Measurements from ENCODE around the gene TNIK. TPM values are rescaled to one million over a fixed set of nuclear protein-coding genes. Genes with fewer than 3 reads are reported as not detected.

TNIK gene
- total RNA-seq, 1 experiment from 2014 or later, result 12.4 TPM

DNA sequence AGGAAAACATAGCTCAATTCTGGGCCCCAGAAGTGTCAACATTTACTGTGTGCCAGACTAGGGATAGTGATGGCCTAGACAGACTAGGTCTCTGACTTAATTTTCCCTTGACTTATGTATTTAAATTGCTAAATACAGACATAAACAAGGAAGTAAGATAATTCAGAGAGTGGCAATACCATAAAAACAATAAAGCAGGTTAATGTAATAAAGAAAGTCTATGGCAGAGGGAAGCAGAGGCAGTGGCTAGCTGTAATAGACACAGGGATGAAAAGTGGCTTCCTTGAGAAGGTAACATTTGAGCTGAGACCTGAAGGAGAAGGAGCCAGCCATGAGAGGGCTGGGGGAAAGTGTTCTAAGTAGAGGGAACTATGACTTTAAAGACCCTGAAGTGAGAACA lies 95.7 kb downstream of the TNIK start:
- no peak for DNase-seq (ENCODE audit: low spot score)

DNA sequence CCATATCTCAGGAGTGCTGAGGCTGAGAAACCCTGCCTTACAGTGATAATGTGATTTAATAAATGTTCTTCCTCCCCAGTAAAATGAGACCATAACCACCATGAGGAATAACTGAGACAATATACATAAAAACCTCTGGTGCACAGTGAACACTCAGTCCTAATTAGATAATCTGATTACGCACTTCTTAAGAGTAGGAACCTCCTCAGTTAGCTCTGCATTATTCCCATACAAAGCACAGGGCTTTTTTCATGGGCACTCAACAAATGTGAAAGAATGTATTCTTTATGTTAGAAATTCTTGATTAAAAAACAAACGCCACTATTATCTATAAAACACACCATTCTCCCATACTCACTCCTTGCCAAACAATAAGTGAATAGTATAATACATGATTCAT lies 97.0 kb downstream of the TNIK start:
- no peak for DNase-seq (ENCODE audit: low spot score)

DNA sequence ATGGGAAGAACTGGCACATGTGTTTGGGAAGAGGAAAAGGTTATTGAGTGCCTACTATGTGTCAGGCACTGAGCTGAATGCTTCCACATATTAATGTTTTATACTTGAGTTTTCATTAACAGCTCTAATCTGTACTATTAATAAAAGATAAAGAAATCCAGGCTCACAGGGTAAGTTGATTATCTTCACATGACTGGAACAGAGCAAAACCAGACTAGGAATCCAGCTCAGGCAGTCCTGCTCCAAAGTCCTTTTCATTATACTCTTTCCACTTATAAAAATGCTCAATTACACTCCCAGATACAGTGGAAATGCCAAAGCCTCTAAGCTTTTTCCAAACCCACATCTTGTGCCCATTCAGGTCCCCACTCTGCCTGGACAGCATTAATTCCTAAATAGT lies 97.6 kb downstream of the TNIK start:
- DNase-seq (ENCODE audit: low spot score), result no peak

DNA sequence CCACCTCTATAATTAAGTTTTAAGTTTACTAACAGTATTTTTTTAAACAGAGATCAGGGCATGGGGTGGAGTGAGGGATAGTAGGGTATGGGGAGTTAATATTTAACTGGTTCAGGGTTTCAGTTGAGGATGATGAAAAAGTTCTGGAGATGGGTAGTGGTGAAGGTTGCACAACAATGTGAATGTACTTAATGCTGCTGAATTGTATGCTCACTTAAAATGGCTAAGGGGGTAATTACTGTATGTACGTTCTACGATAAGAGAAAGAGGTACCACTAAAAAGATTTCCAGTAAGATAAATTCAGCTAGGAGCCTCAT lies 101.4 kb downstream of the TNIK start:
- peak; percentile 59 for DNase-seq (ENCODE audit: low spot score)

DNA sequence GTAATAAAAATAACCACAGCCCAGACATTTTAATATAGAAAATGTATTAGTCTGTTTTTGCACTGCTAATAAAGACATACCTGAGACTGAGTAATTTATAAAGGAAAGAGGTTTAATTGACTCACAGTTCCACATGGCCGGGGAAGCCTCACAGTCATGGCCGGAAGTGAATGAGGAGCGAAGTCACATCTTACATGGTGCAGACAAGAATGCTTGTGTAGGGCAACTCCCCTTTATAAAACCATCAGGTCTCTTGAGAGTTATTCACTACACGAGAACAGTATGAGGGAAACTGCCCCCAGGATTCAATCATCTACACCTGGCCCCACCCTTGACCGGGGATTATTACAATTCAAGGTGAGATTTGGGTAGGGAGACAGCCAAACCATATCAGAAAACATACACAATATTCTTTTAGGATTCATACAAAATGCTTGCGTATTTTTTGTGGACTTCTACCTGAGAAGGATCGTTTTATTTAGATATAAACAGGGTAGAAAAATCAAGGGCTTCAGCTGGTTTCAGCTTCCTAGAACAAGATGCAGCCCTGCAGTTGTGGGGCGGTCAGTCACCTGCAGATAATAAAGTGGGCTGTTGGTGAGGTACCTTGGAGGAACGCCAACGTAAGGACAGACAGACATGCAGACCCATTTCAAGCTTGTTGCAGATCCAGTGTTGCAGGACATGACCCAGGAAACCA lies 101.9 kb downstream of the TNIK start:
- DNase-seq (ENCODE audit: low spot score), result no peak

DNA sequence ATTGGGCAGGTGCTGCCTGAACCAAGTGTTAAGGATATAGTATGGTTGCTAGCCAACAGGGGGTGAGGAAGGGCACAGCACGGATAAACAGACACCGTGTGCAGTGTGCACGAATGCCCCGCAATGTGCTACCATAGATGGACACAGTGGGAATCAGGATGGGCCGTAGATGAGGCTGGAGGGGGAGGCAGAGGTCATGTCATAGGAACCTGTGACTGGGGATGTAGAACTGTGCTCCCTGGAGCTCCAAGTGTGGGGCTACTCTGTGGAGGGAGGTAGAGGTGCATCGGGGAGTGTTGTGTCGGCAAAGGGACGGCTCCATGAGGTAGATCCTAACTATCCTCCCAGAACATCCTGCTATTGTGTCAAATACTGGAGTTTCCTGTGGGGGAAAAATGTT lies 102.5 kb downstream of the TNIK start:
- DNase-seq (ENCODE audit: low spot score), result no peak

DNA sequence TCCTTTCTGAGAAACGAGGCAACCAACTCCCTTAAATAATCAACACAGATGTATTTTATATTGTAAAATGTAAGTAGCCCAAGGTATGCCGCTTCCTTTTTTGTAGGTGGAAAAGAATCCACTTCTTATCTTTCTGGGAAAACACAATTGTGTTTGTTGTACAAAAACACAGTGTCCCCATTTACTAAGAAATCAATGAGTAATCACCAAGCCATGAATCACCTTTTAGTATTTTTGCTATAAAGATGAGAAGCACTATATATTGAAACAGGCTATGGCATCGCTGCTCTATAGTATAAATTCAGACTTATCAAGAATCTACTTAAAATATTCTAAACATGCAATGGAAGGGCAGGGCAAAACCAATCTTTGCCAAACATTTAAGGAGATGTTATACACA lies 104.0 kb downstream of the TNIK start:
- peak; percentile 54 for DNase-seq (ENCODE audit: low spot score)

DNA sequence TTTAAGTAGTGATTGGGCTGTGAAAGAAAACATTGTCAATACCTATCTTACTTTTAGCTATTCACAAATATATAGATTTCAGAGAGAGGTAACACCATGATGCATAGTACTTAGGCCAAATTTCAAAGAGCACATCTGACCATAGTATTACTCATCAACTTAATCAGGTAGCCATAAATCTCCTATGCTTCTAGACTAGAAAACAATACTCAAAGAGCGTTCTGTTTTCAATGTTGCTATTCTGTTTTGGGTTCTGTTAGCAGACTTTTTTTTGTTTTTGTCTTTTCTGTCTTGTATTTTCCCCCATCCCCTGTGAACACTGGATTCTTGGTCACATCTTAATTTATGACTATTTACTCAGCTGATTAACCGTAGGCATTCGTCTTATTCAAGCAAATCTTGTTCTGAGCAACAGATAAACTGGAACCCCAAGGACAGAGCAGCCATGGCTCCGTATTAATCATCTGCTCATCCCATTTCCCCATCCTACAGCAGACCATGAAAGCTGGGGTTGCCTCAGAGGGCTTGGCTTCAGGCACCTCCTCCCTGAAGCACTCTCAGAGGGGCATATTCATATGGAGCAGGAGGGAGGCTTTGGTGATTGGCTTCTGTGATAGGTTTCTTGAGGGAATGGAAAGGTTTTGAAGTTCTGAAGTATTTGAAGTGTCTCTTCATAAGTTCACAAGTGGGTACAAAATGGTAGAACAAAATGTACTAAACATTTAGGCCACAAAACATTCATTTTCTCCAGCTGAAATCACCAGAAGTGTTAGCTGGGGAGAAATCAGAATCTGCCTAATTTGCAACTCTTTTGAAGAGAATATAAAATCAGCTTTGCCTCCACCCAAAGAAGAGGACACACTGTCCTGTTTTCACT lies 105.3 kb downstream of the TNIK start:
- no peak for DNase-seq (ENCODE audit: low spot score)

DNA sequence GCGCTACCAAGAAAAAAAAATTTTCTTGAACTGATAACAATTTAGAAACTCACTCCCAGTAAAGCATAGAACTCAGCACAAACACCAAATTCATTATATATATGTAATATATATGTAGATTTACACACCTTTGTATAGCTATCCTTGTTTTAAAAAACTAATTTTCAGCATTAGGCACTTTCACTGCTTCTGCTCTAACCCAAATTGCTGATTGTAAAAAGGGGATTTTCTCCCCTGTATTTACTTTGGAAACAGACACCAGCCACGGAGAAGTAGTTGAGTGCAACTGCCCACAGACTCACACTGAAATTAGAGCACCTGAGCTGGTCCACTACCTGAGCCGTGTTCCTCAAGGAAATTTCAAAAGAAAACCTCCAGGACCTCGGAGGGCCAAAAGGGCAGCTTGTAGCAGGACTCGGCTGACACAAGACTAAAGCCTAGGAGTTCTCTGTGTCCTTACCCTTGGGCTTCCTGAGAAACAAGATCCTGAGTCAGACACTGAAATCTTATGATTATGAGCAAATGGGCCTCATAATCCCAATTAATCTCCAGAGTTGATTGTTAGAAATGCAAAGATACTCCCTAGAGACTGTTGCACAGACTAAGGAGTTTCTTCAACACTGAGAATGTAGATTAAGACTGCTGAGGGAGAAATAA lies 106.0 kb downstream of the TNIK start:
- DNase-seq (ENCODE audit: low spot score), result peak; percentile 26

DNA sequence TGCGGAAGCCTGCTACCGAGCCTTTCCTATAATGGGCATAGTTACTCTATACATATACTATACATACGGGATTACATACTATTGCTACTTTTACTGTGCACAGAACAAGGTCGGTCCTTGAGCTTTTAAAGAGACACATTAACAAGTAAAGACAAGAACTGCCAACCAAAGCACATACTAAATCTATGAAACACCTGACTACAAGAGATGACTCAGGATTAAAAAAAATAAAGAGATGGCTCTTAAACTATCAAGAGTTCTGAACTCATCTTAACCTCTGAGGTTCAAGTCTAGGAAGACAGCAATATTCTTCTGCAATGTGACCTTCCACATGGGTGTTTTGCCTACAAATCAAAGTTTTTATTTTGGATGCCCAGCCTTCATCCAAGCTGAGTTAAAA lies 106.8 kb downstream of the TNIK start:
- DNase-seq (ENCODE audit: low spot score), result no peak

DNA sequence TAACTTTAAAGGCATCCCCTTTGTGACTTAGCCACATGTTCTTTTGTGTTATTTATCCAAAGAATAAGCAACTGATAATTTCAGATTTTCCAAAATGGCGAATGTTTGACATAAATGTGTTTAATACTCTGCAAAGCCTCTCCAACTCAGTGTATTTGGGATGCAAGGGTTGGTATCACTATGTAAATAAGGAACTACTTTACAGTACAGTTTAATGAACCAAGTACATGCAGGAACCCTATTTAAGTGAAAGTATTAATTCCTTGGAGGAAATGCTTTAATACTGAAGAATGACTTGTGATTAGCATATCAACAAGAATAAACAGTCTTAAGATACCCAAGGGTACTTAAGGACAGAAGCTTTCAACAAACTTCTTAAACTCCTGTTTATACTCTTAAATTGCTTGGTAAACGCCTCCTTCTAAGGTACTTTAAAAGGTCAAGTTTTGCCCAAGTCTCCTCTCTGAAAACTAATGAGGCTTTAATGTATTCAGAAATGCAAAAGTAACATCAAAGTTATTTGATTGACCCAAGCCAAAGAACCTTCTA lies 107.7 kb downstream of the TNIK start:
- DNase-seq (ENCODE audit: low spot score), result no peak

DNA sequence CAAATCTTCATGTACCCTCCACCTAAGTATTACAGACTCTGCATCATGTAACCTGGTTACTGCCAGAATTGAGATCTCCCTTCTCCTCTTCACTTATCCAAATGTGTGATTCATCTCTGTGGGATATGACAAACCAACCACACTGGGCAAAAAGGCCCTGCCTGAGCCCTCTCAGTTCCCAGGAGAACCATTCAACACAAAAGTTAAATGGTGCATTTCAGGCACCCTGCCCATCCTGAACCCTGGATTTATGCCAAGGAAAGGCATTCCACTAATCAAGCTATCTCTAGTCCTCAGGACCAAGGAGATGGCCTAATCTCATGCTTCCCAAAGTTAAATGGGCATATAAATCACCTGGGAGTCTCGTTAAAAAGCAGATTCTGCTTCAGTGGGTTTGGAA lies 108.5 kb downstream of the TNIK start:
- DNase-seq (ENCODE audit: low spot score), result no peak

DNA sequence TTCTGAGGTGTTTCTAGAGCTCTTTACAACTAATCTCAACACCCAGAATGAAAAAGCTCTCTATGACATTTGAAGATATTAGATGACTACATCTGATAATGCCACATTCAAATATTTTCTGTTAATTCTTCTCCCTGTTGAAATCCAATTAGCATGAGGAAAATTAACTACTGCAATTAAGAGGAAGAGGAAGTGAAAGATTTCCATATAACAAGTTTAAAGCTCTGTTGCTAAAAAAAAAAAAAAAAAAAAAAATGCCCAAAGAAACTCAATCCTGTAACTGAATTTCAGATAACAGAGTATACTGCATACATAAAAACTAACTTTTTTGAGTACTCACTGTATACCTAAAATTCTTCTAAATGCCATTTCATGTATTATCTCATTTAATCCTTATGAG lies 109.8 kb downstream of the TNIK start:
- DNase-seq (ENCODE audit: low spot score), result no peak

DNA sequence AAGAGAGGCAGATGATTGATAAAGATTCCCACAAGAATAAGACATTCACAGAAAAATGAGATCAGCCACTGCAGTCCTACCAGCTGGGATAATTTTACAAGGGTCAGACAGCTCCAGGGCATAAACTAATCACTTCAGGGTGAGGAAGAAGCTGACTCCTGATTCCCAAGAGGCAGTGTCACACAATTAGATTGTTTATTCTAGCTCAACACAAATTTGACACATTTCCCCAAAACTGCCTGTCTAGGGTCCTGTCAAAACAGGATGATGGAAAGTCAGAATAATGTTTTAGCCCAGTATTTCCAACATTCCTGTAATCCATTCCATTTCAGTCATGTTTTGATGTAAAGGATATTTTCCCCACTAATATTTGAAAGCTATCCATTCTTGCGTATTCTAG lies 110.8 kb downstream of the TNIK start:
- no peak for DNase-seq (ENCODE audit: low spot score)

DNA sequence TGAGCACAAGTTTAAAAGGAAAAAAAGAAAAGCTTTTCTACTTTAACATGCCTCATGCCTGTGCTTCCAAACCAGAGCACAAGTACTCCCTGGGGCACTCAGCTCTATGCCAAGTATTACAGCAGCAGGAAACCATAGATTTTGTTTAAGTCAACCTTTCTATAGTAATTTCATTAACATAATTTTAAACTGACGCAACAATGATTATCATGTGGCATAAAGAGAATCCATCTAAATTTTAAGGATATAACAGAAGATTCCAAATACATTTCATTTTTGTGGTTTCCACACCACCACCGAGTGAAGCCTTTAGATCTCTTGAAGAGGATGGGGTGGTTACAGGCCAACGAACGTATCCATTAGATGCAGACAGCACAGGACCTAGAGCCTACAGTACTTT lies 112.1 kb downstream of the TNIK start:
- no peak for DNase-seq (ENCODE audit: low spot score)

DNA sequence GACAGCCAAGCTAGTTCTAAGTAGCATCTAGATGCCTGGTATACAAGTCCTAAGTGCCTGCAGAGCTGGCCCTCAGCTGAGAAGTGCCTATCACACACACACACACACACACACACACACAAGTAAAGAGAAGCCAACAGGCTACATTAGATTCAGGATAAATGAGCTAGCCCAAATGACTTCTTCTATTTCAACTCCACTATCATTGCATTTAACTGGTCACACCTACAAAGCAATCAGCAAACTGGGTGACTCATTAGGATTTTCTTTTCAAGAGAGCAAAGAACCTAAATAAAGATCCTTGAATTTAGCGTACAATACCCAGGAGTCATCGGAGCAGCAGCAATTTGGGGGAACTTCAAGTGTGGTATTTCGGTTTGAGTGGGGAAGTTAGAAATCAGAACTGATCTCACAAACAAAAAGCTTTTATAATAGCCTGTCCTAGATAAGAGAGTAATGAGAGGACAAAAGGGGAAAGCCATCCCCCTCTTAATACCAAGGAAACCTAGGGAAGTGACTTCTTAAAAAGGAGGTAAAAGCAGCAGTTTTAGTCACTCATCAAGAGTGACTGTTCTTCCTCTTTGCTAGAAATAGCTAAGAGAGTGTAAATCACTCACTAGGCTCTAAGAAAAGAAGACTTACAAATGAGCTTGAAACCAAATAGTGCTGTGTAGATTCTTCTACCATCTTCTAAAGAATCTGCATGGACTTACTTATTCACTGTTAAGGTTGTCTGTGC lies 112.7 kb downstream of the TNIK start:
- no peak for DNase-seq (ENCODE audit: low spot score)

DNA sequence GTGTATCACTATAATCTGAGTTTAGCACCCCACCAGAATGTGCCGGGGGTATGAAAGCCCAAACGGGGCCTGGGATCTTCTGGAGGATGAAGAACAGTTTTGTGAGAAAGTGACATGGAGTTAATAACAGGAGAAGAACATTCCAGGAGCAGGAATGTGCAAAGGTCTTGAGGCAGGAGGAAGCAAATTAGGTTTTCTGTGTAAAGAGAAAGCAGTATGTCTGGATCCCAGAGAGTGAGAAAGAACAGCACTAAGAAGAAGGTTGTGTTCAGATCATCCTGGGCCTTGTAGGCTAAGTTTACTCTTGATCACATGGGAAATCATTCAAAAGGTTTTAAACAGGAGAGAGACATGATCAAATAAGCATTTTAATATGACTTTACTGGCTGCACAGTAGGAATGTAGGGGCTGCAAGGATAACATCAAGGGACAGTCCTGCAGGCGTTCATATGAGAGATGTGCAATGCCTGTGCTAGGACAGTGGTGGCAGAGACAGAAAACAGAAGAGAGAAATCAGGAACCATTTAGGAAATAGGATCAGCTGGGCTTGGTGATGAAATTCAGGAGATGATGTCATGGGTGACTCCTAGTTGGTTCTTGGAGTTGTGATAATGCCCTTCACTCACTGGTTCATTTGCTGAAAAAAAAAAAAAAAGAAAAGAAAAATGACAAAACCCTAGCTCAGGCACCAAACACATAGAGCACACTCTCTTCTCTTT lies 113.5 kb downstream of the TNIK start:
- DNase-seq (ENCODE audit: low spot score), result no peak

DNA sequence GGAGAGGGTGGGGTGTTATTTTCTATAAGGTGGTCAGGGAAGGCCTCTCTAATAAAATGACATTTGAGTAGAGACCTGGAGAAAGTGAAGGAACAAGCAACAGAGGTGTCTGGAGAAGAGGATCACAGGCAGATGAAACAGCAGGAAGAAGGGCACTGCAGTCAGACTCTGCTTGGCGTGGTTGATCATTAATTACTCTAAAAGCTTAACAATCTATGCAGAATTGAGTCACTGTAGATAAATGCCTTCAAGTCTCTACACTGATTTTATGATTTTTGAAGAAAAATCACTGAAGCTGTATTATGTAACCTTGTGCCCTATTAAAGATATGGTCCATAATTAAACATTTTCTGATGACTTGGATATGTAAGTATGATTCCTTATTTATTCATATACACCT lies 114.2 kb downstream of the TNIK start:
- no peak for DNase-seq (ENCODE audit: low spot score)

DNA sequence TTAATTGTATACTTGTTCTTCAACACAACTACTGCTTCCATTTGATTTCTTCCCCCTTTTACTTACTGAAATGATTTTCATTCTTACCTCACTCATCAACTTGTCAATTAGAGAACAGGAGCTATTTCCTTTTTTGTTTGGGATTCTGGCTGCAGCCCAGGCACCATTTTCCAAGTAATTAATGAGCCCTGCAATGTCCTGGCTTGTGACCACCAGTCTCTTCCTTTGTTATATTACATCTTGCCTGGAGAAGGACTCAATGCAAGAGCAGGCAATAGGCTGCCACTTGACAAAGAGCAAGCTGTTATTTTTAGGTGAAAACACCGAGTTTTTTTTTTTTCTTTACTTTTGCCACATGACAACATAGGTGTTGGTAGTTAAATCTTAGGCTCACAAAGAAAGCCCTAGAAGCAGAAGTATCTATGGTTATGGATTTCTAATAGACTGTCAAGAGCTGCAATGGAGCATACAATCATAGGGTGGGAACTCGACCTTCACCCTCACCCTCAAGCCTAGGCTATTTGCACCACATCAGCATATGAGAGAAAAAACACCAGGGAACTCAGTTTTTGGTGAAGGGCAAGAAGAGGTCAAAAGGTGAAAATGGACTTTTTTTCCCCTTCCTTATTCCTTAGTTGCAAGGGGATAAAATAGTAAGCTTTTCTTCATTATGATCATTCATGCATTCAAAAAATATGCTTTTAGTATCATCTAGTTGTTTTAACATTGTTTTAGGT lies 114.9 kb downstream of the TNIK start:
- DNase-seq (ENCODE audit: low spot score), result no peak

DNA sequence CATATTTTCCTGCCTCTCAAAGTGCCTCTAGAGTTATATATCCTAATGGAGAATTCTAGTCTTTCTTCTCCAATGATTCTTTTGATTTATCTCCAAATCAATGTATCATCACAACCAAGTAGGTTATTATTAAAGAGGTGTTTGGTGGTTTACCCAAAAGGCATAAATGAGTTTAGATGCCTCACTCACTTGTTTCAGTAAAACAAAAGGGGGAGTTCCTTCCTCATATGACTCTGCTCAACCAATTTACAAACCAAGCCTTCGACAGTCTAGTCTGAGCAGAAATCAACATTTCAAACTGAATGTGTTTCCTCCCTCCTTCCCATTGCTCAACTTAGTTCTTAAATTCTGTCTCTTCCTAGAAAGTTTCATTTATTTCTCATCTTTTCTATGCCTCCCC lies 116.5 kb downstream of the TNIK start:
- DNase-seq (ENCODE audit: low spot score), result no peak
